ENCODE results near the gene NT5C3B.
"Not testable (repeated sequence)": the region's sequence is repeated elsewhere in the genome, so short reads cannot be mapped to it uniquely, and the experiment has no call there.

DNA sequence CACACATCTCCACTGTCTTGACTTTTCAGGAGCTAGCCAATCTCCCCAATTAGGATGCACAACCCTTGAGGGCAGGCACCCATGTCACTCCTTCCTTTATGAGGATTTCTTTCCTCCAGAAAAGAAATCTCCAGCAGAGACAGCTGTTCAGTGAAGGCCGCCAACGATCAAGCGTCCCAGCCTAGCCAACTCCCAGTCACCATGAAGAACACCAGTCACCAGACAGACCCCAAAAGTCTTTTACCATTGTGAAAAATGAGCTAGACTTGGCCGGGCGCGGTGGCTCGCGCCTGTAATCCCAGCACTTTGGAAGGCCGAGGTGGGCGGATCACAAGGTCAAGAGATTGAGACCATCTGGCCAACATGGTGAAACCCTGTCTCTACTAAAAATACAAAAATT, 6.1 kb downstream of the NT5C3B start:
- TF ChIP-seq CTCF (IDR thresholded peaks at IDR 0.05; ENCODE audit: borderline replicate concordance, extremely low read depth, low read length, poor library complexity, severe bottlenecking); EZH2 (IDR thresholded peaks at IDR 0.05; ENCODE audit: borderline replicate concordance, low read depth, low read length, severe bottlenecking): not testable (repeated sequence)

All from DND-41 (cell line).